Endothelial cell of umbilical vein (primary cell): ENCODE data around the gene CHTOP. TPM values are rescaled to one million over a fixed set of nuclear protein-coding genes. Genes with fewer than 3 reads are reported as not detected.

ENCODE experiments used
- BruUV-seq: library from RNA; stranded (reverse); fragments of 400-500 nt; replicated peaks from 2 replicates; lab custom pipeline; 2021; lab: Mats Ljungman, UMichigan
- CTCF ChIA-PET: fragments of 300-600, 350-600 bp; sonication (Branson Sonifier 250); formaldehyde crosslinking; loops from one replicate; lab custom pipeline; 2021; ENCODE audit warnings: antibody characterized with exemption, inconsistent platforms; lab: Charles Lee
- POLR2A ChIA-PET: fragments of 300-600, 350-600 bp; sonication (Branson Sonifier 250); formaldehyde crosslinking; loops from one replicate; lab custom pipeline; 2021; ENCODE audit warnings: antibody characterized with exemption, inconsistent platforms; lab: Charles Lee
- DNase-seq: peaks from one replicate; pipeline ENCODE4 v3.0.0-alpha.2; 2011; ENCODE audit warnings: low read depth, low spot score
- FAIRE-seq: peaks from 2 replicates; lab custom pipeline; 2011; peaks lifted over from hg19 to GRCh38; lab: Jason Lieb, UNC
- H2AFZ ChIP-seq: 2 replicates; pipeline ENCODE4 v1.6.0; 2012; ENCODE audit warnings: low read depth, low read length, control low read depth, inconsistent platforms
- H3K27ac ChIP-seq: 2 replicates; pipeline ENCODE4 v1.5.1; 2011; ENCODE audit warnings: low read depth, mild to moderate bottlenecking, control low read depth, low read length, moderate library complexity; ENCODE audit not compliant: insufficient read depth
- H3K27me3 ChIP-seq, 2 experiments: 2 replicates each; pipeline versions ENCODE4 v1.6.0 to v1.6.1; 2011; ENCODE audit warnings: low read length in 2 of 2, mixed read lengths in 1 of 2; ENCODE audit not compliant: control insufficient read depth in 2 of 2, insufficient read depth in 2 of 2
- H3K36me3 ChIP-seq, 2 experiments: 2 replicates in 1 of 2; 3 replicates in 1 of 2; pipeline ENCODE4 v1.5.1; 2011; ENCODE audit warnings: low read length in 2 of 2, mild to moderate bottlenecking in 1 of 2, moderate library complexity in 1 of 2; ENCODE audit not compliant: control insufficient read depth in 2 of 2, insufficient read depth in 2 of 2; ENCODE audit errors: extremely low read depth in 1 of 2
- H3K4me1 ChIP-seq: 3 replicates; pipeline ENCODE4 v1.5.1; 2011; ENCODE audit warnings: mild to moderate bottlenecking, low read length; ENCODE audit not compliant: control insufficient read depth, insufficient read depth; ENCODE audit errors: extremely low read depth
- H3K4me2 ChIP-seq: 2 replicates; pipeline ENCODE4 v1.6.1; 2011; ENCODE audit warnings: low read length, control low read depth, mixed read lengths; ENCODE audit not compliant: insufficient read depth
- H3K4me3 ChIP-seq, 3 experiments: fragments of 200-600 bp in 1 of 3; sonication (generic), shearing (Covaris generic) in 1 of 3; replicated peaks in 1 of 3; 2 replicates each; pipeline ENCODE4 v1.5.1; 2011 to 2016; ENCODE audit warnings: control low read depth in 3 of 3, low read length in 3 of 3, mild to moderate bottlenecking in 2 of 3, inconsistent platforms in 1 of 3, low read depth in 1 of 3, moderate library complexity in 1 of 3; ENCODE audit not compliant: insufficient read depth in 1 of 3
- H3K79me2 ChIP-seq: 2 replicates; pipeline ENCODE4 v1.6.0; 2012; ENCODE audit warnings: low read length, inconsistent platforms; ENCODE audit not compliant: control insufficient read depth, insufficient read depth
- H3K9ac ChIP-seq: replicated peaks from 2 replicates; pipeline ENCODE3; 2011; ENCODE audit warnings: low read length, control low read depth; ENCODE audit not compliant: insufficient read depth; ENCODE audit errors: extremely low read depth
- H3K9me1 ChIP-seq: replicated peaks from 3 replicates; pipeline ENCODE4 v1.6.0; 2011; ENCODE audit warnings: mild to moderate bottlenecking, low read length; ENCODE audit not compliant: control insufficient read depth, insufficient read depth; ENCODE audit errors: extremely low read depth
- H3K9me3 ChIP-seq: replicated peaks from 2 replicates; pipeline ENCODE4 v1.5.1; 2012; ENCODE audit warnings: low read length, inconsistent platforms; ENCODE audit not compliant: control insufficient read depth, insufficient read depth
- H4K20me1 ChIP-seq: replicated peaks from 2 replicates; pipeline ENCODE3; 2011; ENCODE audit warnings: mild to moderate bottlenecking, low read length; ENCODE audit not compliant: control insufficient read depth, insufficient read depth; ENCODE audit errors: extremely low read depth
- EZH2 ChIP-seq: IDR thresholded peaks from 2 replicates; pipeline ENCODE4 v1.6.1; 2012; ENCODE audit warnings: borderline replicate concordance, low read depth, mild to moderate bottlenecking, moderate library complexity, low read length, inconsistent platforms; ENCODE audit not compliant: severe bottlenecking
- GATA2 ChIP-seq: IDR thresholded peaks from 2 replicates; pipeline ENCODE4 v1.7.0; 2011; ENCODE audit warnings: low read depth, mild to moderate bottlenecking, moderate library complexity, mixed read lengths, low read length; ENCODE audit not compliant: insufficient read length, insufficient read depth
- POLR2AphosphoS5 ChIP-seq: IDR thresholded peaks from 2 replicates; pipeline ENCODE4 v1.6.1; 2012; ENCODE audit warnings: low read depth, mild to moderate bottlenecking, control low read depth, low read length, moderate library complexity; ENCODE audit not compliant: insufficient read depth
- dilution Hi-C: fragments of 300-500 bp; cut with MboI; formaldehyde crosslinking; loops from one replicate; pipeline ENCODE4 v1.15.0; 2019; ENCODE audit warnings: low sequenced_read_pairs; ENCODE audit not compliant: extremely low pct_ligation_motif_present
- intact Hi-C: fragments of 100-400 bp; cut with micrococcal nuclease; formaldehyde crosslinking; loops from one replicate; pipeline ENCODE4 v1.10.0; 2022
- polyA plus RNA-seq, 4 experiments: library from polyadenylated mRNA; depleted of rRNA in 3 of 4; stranded (reverse) in 3 of 4; unstranded in 1 of 4; fragments of >200 nt; gene quantifications; 2 replicates each; pipeline versions ENCODE4 v1.2.1 to v1.2.3, GENCODE V29; 2011 to 2012; ENCODE audit warnings: missing spikeins in 1 of 4
- total RNA-seq: library from RNA; stranded (reverse); gene quantifications from 2 replicates; pipeline ENCODE4 v1.2.3, GENCODE V29; 2021
- TF ChIP-seq, protein P1 (sequence below): IDR thresholded peaks from 2 replicates; pipeline ENCODE4 v1.6.1; 2011; ENCODE audit not compliant: insufficient read depth, insufficient read length
- TF ChIP-seq, protein P2 (sequence below), 2 donors: IDR thresholded peaks; 1 replicate in 1 of 2; 2 replicates in 1 of 2; pipeline ENCODE4 v1.5.1; 2011; ENCODE audit warnings: low read length in 2 of 2, mild to moderate bottlenecking in 2 of 2, moderate library complexity in 2 of 2, control low read depth in 1 of 2, inconsistent platforms in 1 of 2, low read depth in 1 of 2; ENCODE audit not compliant: insufficient read depth in 1 of 2; ENCODE audit errors: extremely low read depth in 1 of 2

The CHTOP gene
- total and polyA plus RNA-seq, 2 donors (not counting 3 experiments of a cell fraction or from before 2014, with no cell fraction given) = 62.0 to 74.4 TPM

DNA sequence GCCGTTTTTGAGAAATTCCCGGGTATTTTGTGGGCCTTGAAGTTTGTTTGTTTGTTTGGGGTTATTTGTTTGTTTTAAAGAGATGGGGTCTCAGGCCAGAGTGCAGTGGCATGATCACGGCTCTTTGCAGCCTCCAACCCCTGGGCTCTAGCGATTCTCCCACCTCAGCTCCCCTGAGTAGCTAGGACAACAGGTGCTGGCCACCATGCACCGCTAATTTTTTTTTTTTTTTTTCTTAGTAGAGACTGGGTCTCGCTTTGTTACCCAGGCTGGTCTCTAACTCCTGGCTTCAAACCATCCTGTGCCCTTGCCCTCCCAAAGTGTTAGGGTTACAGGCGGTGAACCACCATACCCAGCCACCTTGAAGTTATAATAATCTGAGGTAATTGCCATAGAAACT, 2.0 kb downstream of the CHTOP start:
- POLR2A ChIA-PET = interaction anchor here (0.7 kb wide), 1 partner anchor 27 kb away, joined by 5 read pairs; no protein-coding TSS in a partner anchor
- no peaks in the 10 kb centered on the region for H4K20me1 ChIP-seq
- peaks cover 17 to 18% of the 10 kb centered on the region in 2 experiments for H3K36me3 ChIP-seq
- no peak overlapping the region for H3K9ac ChIP-seq
- no peaks in the 10 kb centered on the region for H3K27me3 ChIP-seq
- H3K79me2 ChIP-seq = peaks cover 47% of the 10 kb centered on the region
- TF ChIP-seq, protein P1, sequence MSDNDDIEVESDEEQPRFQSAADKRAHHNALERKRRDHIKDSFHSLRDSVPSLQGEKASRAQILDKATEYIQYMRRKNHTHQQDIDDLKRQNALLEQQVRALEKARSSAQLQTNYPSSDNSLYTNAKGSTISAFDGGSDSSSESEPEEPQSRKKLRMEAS = no peak
- TF ChIP-seq EZH2 (no peak), GATA2 (no peak), POLR2AphosphoS5 (no peak)
- TF ChIP-seq, protein P2, sequence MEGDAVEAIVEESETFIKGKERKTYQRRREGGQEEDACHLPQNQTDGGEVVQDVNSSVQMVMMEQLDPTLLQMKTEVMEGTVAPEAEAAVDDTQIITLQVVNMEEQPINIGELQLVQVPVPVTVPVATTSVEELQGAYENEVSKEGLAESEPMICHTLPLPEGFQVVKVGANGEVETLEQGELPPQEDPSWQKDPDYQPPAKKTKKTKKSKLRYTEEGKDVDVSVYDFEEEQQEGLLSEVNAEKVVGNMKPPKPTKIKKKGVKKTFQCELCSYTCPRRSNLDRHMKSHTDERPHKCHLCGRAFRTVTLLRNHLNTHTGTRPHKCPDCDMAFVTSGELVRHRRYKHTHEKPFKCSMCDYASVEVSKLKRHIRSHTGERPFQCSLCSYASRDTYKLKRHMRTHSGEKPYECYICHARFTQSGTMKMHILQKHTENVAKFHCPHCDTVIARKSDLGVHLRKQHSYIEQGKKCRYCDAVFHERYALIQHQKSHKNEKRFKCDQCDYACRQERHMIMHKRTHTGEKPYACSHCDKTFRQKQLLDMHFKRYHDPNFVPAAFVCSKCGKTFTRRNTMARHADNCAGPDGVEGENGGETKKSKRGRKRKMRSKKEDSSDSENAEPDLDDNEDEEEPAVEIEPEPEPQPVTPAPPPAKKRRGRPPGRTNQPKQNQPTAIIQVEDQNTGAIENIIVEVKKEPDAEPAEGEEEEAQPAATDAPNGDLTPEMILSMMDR (IDR thresholded peaks at IDR 0.05; ENCODE audit: extremely low read depth in 1 of 2, insufficient read depth in 1 of 2, low read depth in 1 of 2, low read length in 2 of 2) = no peak
- H3K27ac ChIP-seq = no peak overlapping the region
- no peaks in the 10 kb centered on the region for H3K9me3 ChIP-seq
- DNase-seq (no peak), FAIRE-seq (no peak)
- H3K9me1 ChIP-seq = no peaks in the 10 kb centered on the region
- peaks cover 11% of the 10 kb centered on the region for H3K4me1 ChIP-seq
- no peak overlapping the region for H3K4me3 ChIP-seq
- no TSS peak for BruUV-seq
- CTCF ChIA-PET = interaction anchor here (2.5 kb wide), 1 partner anchor 63 kb away, joined by 29 read pairs; no protein-coding TSS in a partner anchor
- dilution Hi-C loops (no loop called here), intact Hi-C loops (loop anchor here (2.0 kb wide), 1 partner anchor 23 kb away; the partner anchor contains the start of gene SNAPIN)
- no peak overlapping the region for H3K4me2 ChIP-seq
- H2AFZ ChIP-seq = no peak overlapping the region
